CD8-positive, alpha-beta memory T cell (primary cell): ENCODE data around the gene KCNE4. TPM values are rescaled to one million over a fixed set of nuclear protein-coding genes. Genes with fewer than 3 reads are reported as not detected.
A peak's percentile ranks its signal among the peaks of the same experiment; 100 is the strongest.

Experiments
- CTCF ChIA-PET: fragments of 350-600 bp; sonication (Branson Sonifier 250); formaldehyde crosslinking; loops from one replicate; lab custom pipeline; 2021; ENCODE audit warnings: antibody characterized with exemption; lab: Charles Lee
- POLR2A ChIA-PET: fragments of 350-600 bp; sonication (Branson Sonifier 250); formaldehyde crosslinking; loops from one replicate; lab custom pipeline; 2021; ENCODE audit warnings: antibody characterized with exemption; lab: Charles Lee
- DNase-seq, 5 donors: peaks; one replicate each; pipeline versions ENCODE4 v3.0.0 to v3.0.0-alpha.2; 2020 to 2022; ENCODE audit warnings: mixed read lengths in 1 of 5
- H3K27ac ChIP-seq: one replicate; pipeline ENCODE4 v1.7.0; 2013; ENCODE audit warnings: low read depth, mild to moderate bottlenecking, low read length, moderate library complexity
- H3K27me3 ChIP-seq: 2 replicates; pipeline ENCODE4 v1.7.0; 2013; ENCODE audit warnings: low read length, mild to moderate bottlenecking; ENCODE audit not compliant: insufficient read depth, poor library complexity, severe bottlenecking
- H3K36me3 ChIP-seq: 2 replicates; pipeline ENCODE4 v1.7.0; 2013; ENCODE audit warnings: mild to moderate bottlenecking, low read length, moderate library complexity; ENCODE audit not compliant: insufficient read depth
- H3K4me1 ChIP-seq: 2 replicates; pipeline ENCODE4 v1.7.0; 2013; ENCODE audit warnings: mild to moderate bottlenecking, low read length, moderate library complexity; ENCODE audit not compliant: insufficient read depth
- H3K4me3 ChIP-seq: 2 replicates; pipeline ENCODE4 v1.7.0; 2013; ENCODE audit warnings: mild to moderate bottlenecking, low read length
- H3K9me3 ChIP-seq: 2 replicates; pipeline ENCODE4 v1.7.0; 2013; ENCODE audit warnings: mild to moderate bottlenecking, low read length
- H3K27ac Mint-ChIP-seq, 8 donors: one replicate each; pipeline ENCODE4 v1.8.0; 2020 to 2021; ENCODE audit warnings: mixed read lengths in 8 of 8, mild to moderate bottlenecking in 6 of 8, inconsistent platforms in 3 of 8, moderate library complexity in 3 of 8
- H3K27me3 Mint-ChIP-seq, 2 donors: one replicate each; pipeline ENCODE4 v1.8.0; 2020 to 2021; ENCODE audit warnings: mixed read lengths in 2 of 2, mild to moderate bottlenecking in 1 of 2, moderate library complexity in 1 of 2
- H3K36me3 Mint-ChIP-seq, 3 donors: one replicate each; pipeline ENCODE4 v1.8.0; 2020 to 2021; ENCODE audit warnings: mixed read lengths in 3 of 3, inconsistent platforms in 1 of 3, mild to moderate bottlenecking in 1 of 3
- H3K4me1 Mint-ChIP-seq, 3 donors: one replicate each; pipeline ENCODE4 v1.8.0; 2020 to 2021; ENCODE audit warnings: mixed read lengths in 3 of 3, inconsistent platforms in 1 of 3, mild to moderate bottlenecking in 1 of 3
- H3K4me3 Mint-ChIP-seq, 7 donors: one replicate each; pipeline ENCODE4 v1.8.0; 2020 to 2021; ENCODE audit warnings: mixed read lengths in 7 of 7, mild to moderate bottlenecking in 6 of 7, moderate library complexity in 4 of 7, inconsistent platforms in 2 of 7
- H3K9me3 Mint-ChIP-seq, 5 donors: one replicate each; pipeline ENCODE4 v1.8.0; 2020 to 2022; ENCODE audit warnings: mixed read lengths in 5 of 5, mild to moderate bottlenecking in 3 of 5, moderate library complexity in 2 of 5, inconsistent platforms in 1 of 5
- polyA plus RNA-seq: library from polyadenylated mRNA; unstranded; fragments of 300-500 nt; fragmentation: Illumina TruSeq; gene quantifications from one replicate; pipeline ENCODE4 v1.2.3, GENCODE V29; 2021
- total RNA-seq, 2 experiments: library from RNA; stranded (reverse); gene quantifications; one replicate each; pipeline ENCODE4 v1.2.3, GENCODE V29; 2021

KCNE4 gene
- total and polyA plus RNA-seq, 3 experiments from 2014 or later = not detected

GRCh38 chr2:223099561-223099960 is 47.6 kb downstream of the KCNE4 start:
- DNase-seq = no peak
- peaks cover 0 to 3% (median 0%) of the 10 kb centered on the region in 5 donors for H3K9me3 Mint-ChIP-seq
- no peaks in the 10 kb centered on the region for H3K36me3 Mint-ChIP-seq
- Histone ChIP-seq H3K9me3 (no peaks in the 10 kb centered on the region), H3K27me3 (no peaks in the 10 kb centered on the region), H3K27ac (no peak overlapping the region), H3K4me3 (no peak overlapping the region), H3K4me1 (no peaks in the 10 kb centered on the region), H3K36me3 (no peaks in the 10 kb centered on the region)
- H3K4me3 Mint-ChIP-seq = no peak overlapping the region
- H3K27ac Mint-ChIP-seq = no peak overlapping the region
- ChIA-PET CTCF (no interaction called here), POLR2A (no interaction called here)
- H3K4me1 Mint-ChIP-seq = no peaks in the 10 kb centered on the region
- peaks cover 0 to 1% of the 10 kb centered on the region in 2 donors for H3K27me3 Mint-ChIP-seq

DNA sequence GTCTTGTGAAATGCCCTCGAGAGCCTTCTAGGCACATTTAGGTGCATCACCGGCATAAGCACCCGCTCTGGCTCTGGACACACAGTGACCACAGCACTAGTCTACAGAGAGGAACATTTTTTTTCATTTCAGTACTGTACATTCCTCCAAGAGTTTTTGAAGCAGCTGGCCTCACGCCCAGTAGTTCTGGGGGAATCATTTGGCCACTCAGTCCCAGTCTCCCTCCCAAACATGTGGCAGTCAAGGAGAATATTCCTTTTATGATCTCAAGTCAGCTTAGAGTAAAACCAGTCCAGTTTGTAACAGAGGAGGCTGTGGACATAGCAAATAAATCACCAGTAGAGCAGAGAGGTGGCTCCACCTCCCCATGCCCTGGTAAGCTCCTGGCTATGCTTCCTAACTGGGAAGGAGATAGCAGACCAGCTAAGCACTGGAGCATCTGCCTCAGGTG is 48.1 kb downstream of the KCNE4 start:
- H3K4me1 ChIP-seq = no peaks in the 10 kb centered on the region
- H3K4me1 Mint-ChIP-seq = no peaks in the 10 kb centered on the region
- H3K27me3 Mint-ChIP-seq = peaks cover 0 to 1% of the 10 kb centered on the region in 2 donors
- no peak for DNase-seq
- H3K27ac ChIP-seq = no peak overlapping the region
- no peak overlapping the region for H3K4me3 Mint-ChIP-seq
- no peak overlapping the region for H3K4me3 ChIP-seq
- no peaks in the 10 kb centered on the region for H3K36me3 Mint-ChIP-seq
- no peaks in the 10 kb centered on the region for H3K9me3 ChIP-seq
- H3K9me3 Mint-ChIP-seq = peaks cover 0 to 3% (median 0%) of the 10 kb centered on the region in 5 donors
- H3K27me3 ChIP-seq = no peaks in the 10 kb centered on the region
- no peaks in the 10 kb centered on the region for H3K36me3 ChIP-seq
- CTCF ChIA-PET = no interaction called here
- H3K27ac Mint-ChIP-seq = peak overlapping the region in 1 of 8 donors; percentile 65
- POLR2A ChIA-PET = no interaction called here

DNA sequence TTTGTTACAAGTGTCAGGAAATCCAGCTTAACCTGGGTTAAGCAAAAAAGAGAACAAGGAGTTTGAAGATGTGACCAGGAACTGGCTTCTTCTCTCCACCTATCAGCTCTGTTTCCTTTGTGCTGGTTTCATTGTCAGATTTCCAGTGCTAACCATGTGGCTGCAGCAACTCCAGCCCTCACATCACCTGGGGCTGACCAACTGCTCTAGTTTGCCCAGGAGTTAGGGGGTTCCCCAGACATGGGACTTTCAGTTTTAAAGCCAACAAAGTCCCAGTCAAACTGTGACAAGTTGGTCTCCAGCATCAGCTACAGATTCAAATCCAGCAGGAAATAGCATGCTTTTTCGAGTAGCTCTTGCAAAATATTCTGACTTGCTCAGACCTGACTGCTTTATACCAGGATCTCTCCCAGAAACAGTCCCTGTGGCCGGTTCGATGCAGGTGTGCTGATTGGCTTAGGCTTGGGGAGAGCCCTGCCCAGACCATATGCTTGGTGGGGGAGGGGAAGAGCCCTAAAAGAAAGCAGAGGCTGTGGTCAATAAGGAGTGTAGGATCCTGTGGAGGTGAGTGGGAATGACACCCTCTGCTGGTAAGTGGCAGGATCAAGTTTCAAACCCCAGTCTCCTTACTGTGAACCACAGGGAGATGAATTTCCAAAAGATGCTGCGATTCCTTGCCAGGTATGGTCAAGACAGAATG is 49.5 kb downstream of the KCNE4 start:
- CTCF ChIA-PET = no interaction called here
- H3K4me3 Mint-ChIP-seq = no peak overlapping the region

GRCh38 chr2:223102040-223102400 is 50.0 kb downstream of the KCNE4 start:
- ChIA-PET POLR2A (no interaction called here), CTCF (no interaction called here)
- Histone ChIP-seq H3K4me3 (no peak overlapping the region), H3K27ac (no peak overlapping the region), H3K36me3 (no peaks in the 10 kb centered on the region), H3K4me1 (no peaks in the 10 kb centered on the region), H3K9me3 (no peaks in the 10 kb centered on the region), H3K27me3 (no peaks in the 10 kb centered on the region)
- H3K27ac Mint-ChIP-seq = no peak overlapping the region
- H3K4me1 Mint-ChIP-seq = no peaks in the 10 kb centered on the region
- H3K9me3 Mint-ChIP-seq = peaks cover 0 to 3% (median 0%) of the 10 kb centered on the region in 5 donors
- H3K36me3 Mint-ChIP-seq = no peaks in the 10 kb centered on the region
- no peak for DNase-seq
- H3K4me3 Mint-ChIP-seq = no peak overlapping the region
- H3K27me3 Mint-ChIP-seq = no peaks in the 10 kb centered on the region

More for the DNA sequence above, 49.5 kb downstream of the KCNE4 start:
- DNase-seq = no peak
- POLR2A ChIA-PET = no interaction called here
- Mint-ChIP-seq H3K27me3 (no peaks in the 10 kb centered on the region), H3K9me3 (peaks cover 0 to 3% (median 0%) of the 10 kb centered on the region in 5 donors), H3K27ac (no peak overlapping the region), H3K36me3 (no peaks in the 10 kb centered on the region), H3K4me1 (no peaks in the 10 kb centered on the region)
- H3K27me3 ChIP-seq = no peaks in the 10 kb centered on the region
- no peaks in the 10 kb centered on the region for H3K36me3 ChIP-seq
- no peak overlapping the region for H3K27ac ChIP-seq
- H3K4me3 ChIP-seq = no peak overlapping the region
- no peaks in the 10 kb centered on the region for H3K9me3 ChIP-seq
- no peaks in the 10 kb centered on the region for H3K4me1 ChIP-seq

DNA sequence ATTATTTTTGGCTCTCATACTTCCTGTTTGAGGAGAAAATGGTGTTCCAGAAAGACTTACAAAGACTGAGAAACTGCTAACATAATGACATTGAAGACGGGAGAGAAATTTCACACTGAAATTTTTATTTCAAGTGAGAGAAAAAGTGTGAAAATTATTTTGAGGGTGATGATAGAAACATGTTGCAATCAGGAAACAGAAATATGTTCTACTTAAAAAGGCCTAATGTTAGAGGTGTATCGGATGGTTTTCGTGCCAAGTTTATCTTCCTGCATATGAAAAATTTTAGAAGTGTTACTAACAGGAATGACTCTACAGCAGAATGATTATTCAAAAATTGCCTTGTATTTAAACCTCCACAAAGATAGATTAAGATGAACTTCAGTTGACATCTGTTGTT is 50.5 kb downstream of the KCNE4 start:
- no peaks in the 10 kb centered on the region for H3K4me1 ChIP-seq
- H3K9me3 ChIP-seq = no peaks in the 10 kb centered on the region
- Mint-ChIP-seq H3K9me3 (peaks cover 0 to 3% (median 0%) of the 10 kb centered on the region in 5 donors), H3K27ac (no peak overlapping the region), H3K27me3 (no peaks in the 10 kb centered on the region), H3K36me3 (no peaks in the 10 kb centered on the region), H3K4me1 (no peaks in the 10 kb centered on the region), H3K4me3 (no peak overlapping the region)
- H3K36me3 ChIP-seq = no peaks in the 10 kb centered on the region
- no peaks in the 10 kb centered on the region for H3K27me3 ChIP-seq
- POLR2A ChIA-PET = no interaction called here
- CTCF ChIA-PET = no interaction called here
- H3K27ac ChIP-seq = no peak overlapping the region
- H3K4me3 ChIP-seq = no peak overlapping the region
- no peak for DNase-seq

DNA sequence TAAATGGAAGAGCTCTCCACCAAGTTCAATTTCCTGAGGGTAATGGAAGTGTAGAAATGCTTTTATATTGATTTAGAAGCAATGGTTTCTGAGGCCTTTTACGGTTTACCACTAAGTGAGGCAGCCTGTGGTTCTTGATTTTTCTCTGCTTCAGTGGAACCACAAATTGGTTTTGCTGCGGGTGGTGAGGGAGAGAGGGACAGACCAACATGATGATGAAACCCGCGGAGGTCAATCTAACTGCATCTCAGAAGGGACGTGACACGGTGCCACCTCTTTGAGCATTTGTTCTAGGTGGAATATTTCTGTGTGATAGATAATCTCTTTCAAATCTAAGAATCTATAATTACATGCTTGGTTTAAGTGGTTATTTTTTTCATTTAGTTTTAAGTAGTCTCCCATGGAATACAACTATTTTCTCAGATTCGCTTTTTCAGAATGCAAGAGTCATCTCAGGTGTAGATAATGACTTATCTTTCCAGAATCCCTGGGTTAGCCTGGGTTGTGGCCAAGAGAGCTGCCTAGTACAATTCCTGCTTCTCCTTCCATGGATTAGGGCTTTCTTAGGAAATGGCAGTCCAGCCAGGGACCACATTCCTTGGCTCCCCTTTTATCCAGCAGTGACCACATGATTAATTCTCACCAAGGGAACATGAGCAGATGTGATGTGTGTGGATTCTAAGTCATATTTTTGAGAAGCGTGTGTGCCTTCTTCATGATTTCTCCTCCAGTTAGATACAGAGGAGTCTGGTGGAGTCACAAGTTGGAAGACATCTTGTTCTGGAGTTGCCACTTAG is 52.5 kb downstream of the KCNE4 start:
- CTCF ChIA-PET = no interaction called here
- H3K27ac Mint-ChIP-seq = no peak overlapping the region
- Histone ChIP-seq H3K4me1 (no peaks in the 10 kb centered on the region), H3K9me3 (no peaks in the 10 kb centered on the region), H3K27ac (no peak overlapping the region), H3K4me3 (no peak overlapping the region), H3K36me3 (no peaks in the 10 kb centered on the region), H3K27me3 (no peaks in the 10 kb centered on the region)
- POLR2A ChIA-PET = no interaction called here
- no peaks in the 10 kb centered on the region for H3K4me1 Mint-ChIP-seq
- H3K27me3 Mint-ChIP-seq = no peaks in the 10 kb centered on the region
- H3K9me3 Mint-ChIP-seq = peaks cover 0 to 3% (median 0%) of the 10 kb centered on the region in 5 donors
- no peak for DNase-seq
- H3K4me3 Mint-ChIP-seq = no peak overlapping the region
- H3K36me3 Mint-ChIP-seq = no peaks in the 10 kb centered on the region

Other genes starting within 250 kb of the KCNE4 start
- 10 to 100 TPM; 38.6 to 41.4 TPM for gene ACSL3, start 191.2 kb upstream of the KCNE4 start, total RNA-seq
- 27.7 TPM for gene ACSL3, start 191.2 kb upstream of the KCNE4 start, polyA plus RNA-seq